HepG2 (cell line): Measurements from ENCODE around the gene DLL3. TPM values are rescaled to one million over a fixed set of nuclear protein-coding genes. Genes with fewer than 3 reads are reported as not detected.
A peak's percentile ranks its signal among the peaks of the same experiment; 100 is the strongest.

Experiments used
- BORCS8-MEF2B ChIP-seq: sonication (generic); formaldehyde crosslinking; IDR thresholded peaks from 2 replicates; pipeline ENCODE4 v1.8.0; 2022; ENCODE audit warnings: mild to moderate bottlenecking, missing genetic modification reagents
- CEBPB ChIP-seq: IDR thresholded peaks from 2 replicates; pipeline ENCODE4 v1.6.1; 2011; ENCODE audit warnings: low read depth, low read length, improper control_type of control experiment, borderline replicate concordance
- CREB1 ChIP-seq, 2 experiments: fragments of 450-650 bp in 1 of 2; IDR thresholded peaks; 2 replicates each; pipeline ENCODE4 v1.6.1; 2016 to 2017; ENCODE audit warnings: control low read depth in 1 of 2, mild to moderate bottlenecking in 1 of 2, missing compliant biosample characterization in 1 of 2, missing genetic modification characterization in 1 of 2
- GMEB1 ChIP-seq: sonication (generic); formaldehyde crosslinking; IDR thresholded peaks from 2 replicates; pipeline ENCODE4 v1.5.1; 2020; ENCODE audit warnings: missing genetic modification reagents, mild to moderate bottlenecking, borderline replicate concordance
- NR2F6 ChIP-seq, 2 experiments: IDR thresholded peaks; 2 replicates each; pipeline ENCODE4 v1.6.1; 2016; ENCODE audit warnings: antibody characterized with exemption in 1 of 2, mild to moderate bottlenecking in 1 of 2
- RBAK ChIP-seq: sonication (generic); formaldehyde crosslinking; IDR thresholded peaks from 2 replicates; pipeline ENCODE4 v1.5.1; 2020; ENCODE audit warnings: mild to moderate bottlenecking, missing genetic modification reagents
- RCOR2 ChIP-seq: IDR thresholded peaks from 2 replicates; pipeline ENCODE4 v1.6.1; 2016; ENCODE audit warnings: missing biosample characterization, missing genetic modification reagents
- REST ChIP-seq, 2 experiments: IDR thresholded peaks; 2 replicates each; pipeline ENCODE4 v1.6.1; 2011 to 2012; ENCODE audit warnings: low read length in 2 of 2, borderline replicate concordance in 1 of 2, low read depth in 1 of 2, mild to moderate bottlenecking in 1 of 2, moderate library complexity in 1 of 2
- SIN3A ChIP-seq: IDR thresholded peaks from 2 replicates; pipeline ENCODE4 v1.6.1; 2011; ENCODE audit warnings: low read depth, mild to moderate bottlenecking, control low read depth, low read length, borderline replicate concordance
- TEAD2 ChIP-seq: sonication (generic); formaldehyde crosslinking; IDR thresholded peaks from 2 replicates; pipeline ENCODE4 v1.9.0; 2021; ENCODE audit warnings: missing genetic modification reagents
- ZBTB2 ChIP-seq: sonication (generic); formaldehyde crosslinking; IDR thresholded peaks from 2 replicates; pipeline ENCODE4 v1.8.0; 2022; ENCODE audit warnings: low read depth, missing genetic modification reagents
- ZFP82 ChIP-seq: sonication (generic); formaldehyde crosslinking; IDR thresholded peaks from 2 replicates; pipeline ENCODE4 v1.5.1; 2020; ENCODE audit warnings: mild to moderate bottlenecking, missing genetic modification reagents, borderline replicate concordance
- ZNF160 ChIP-seq: sonication (generic); formaldehyde crosslinking; IDR thresholded peaks from 2 replicates; pipeline ENCODE4 v1.8.0; 2022; ENCODE audit warnings: mild to moderate bottlenecking, inconsistent platforms, missing genetic modification reagents
- ZNF256 ChIP-seq: sonication (generic); formaldehyde crosslinking; conservative IDR thresholded peaks from 2 replicates; pipeline ENCODE4 v1.4.0; 2020; ENCODE audit warnings: missing genetic modification reagents
- ZNF276 ChIP-seq: sonication (generic); formaldehyde crosslinking; IDR thresholded peaks from 2 replicates; pipeline ENCODE4 v1.4.0; 2020; ENCODE audit warnings: mild to moderate bottlenecking, low read depth, missing genetic modification reagents
- ZNF280D ChIP-seq: sonication (generic); formaldehyde crosslinking; IDR thresholded peaks from 2 replicates; pipeline ENCODE4 v1.5.1; 2020; ENCODE audit warnings: mild to moderate bottlenecking, missing genetic modification reagents
- polyA plus RNA-seq, 8 experiments: library from polyadenylated mRNA; depleted of rRNA in 3 of 8; stranded (reverse) in 7 of 8; unstranded in 1 of 8; fragments of >200 nt; fragmentation: Illumina TruSeq in 4 of 8; extraction: Trizol in 4 of 8; gene quantifications; 2 replicates each; pipeline versions ENCODE4 v1.2.1 to v1.2.3, GENCODE V29; 2011 to 2016; ENCODE audit warnings: low read depth in 4 of 8, missing spikeins in 1 of 8, mixed read lengths in 1 of 8; ENCODE audit not compliant: insufficient read depth in 1 of 8
- total RNA-seq, 5 experiments: library from RNA; depleted of rRNA; stranded (reverse); fragments of >200 nt; fragmentation: Illumina TruSeq; extraction: Trizol; gene quantifications; 2 replicates each; pipeline ENCODE4 v1.2.3, GENCODE V29; 2016; ENCODE audit warnings: low read depth in 1 of 5

DLL3 gene
- total and polyA plus RNA-seq, 2 of the 13 experiments (the other 11 are each of a cell fraction or from before 2014, with no cell fraction given): 0.35 to 0.55 TPM

- TF ChIP-seq REST (IDR thresholded peaks at IDR 0.05; ENCODE audit: borderline replicate concordance in 1 of 2, low read depth in 1 of 2, low read length in 2 of 2) (no peak), CREB1 (IDR thresholded peaks at IDR 0.05) (no peak), CREB1 (CRISPR knock-in tag; IDR thresholded peaks at IDR 0.05) (no peak), RCOR2 (CRISPR knock-in tag) (no peak), ZNF256 (peak; percentile 90; the same call in 1 of the 2 replicates), GMEB1 (CRISPR knock-in tag) (peak; percentile 28), ZNF160 (CRISPR knock-in tag) (peak; percentile 91), SIN3A (no peak), BORCS8-MEF2B (CRISPR knock-in tag) (peak; percentile 100), TEAD2 (CRISPR knock-in tag) (peak; percentile 98), CEBPB (no peak), ZFP82 (CRISPR knock-in tag) (peak; percentile 92; the same call in 1 of the 2 replicates), ZNF276 (CRISPR knock-in tag) (peak; percentile 97), NR2F6 (IDR thresholded peaks at IDR 0.05) (no peak), NR2F6 (CRISPR knock-in tag; IDR thresholded peaks at IDR 0.05) (peak; percentile 10; the same call in 1 of the 2 replicates), RBAK (CRISPR knock-in tag) (no peak), ZBTB2 (CRISPR knock-in tag) (peak; percentile 93), ZNF280D (CRISPR knock-in tag) (no peak)
Measured at GRCh38 chr19:39502640-39503417, 4.1 kb downstream of the DLL3 start (continued).
